ENCODE measurements around the gene PARD3B.

DNA sequence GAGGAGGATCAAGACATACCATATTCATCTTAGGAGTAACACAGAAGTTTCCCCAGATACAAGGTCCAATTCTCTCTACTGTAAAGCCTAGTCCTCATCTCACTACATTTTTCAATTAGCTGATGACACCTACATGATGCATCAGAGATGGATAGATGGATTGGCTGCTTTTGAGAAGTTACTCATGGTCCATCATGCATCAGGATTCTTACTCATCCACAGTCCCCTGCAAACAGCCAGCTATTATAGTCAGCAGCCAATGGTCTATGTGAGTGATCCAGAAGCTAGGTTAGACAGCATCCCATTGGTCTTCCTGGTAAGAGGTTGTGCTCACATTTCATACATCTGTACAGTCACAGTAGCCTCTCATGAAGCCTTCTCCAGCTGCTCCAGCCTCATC, 982.5 kb downstream of the PARD3B start:
- no peak for TF ChIP-seq POLR2A (IDR thresholded peaks at IDR 0.05; ENCODE audit: control extremely low read depth in 1 of 2, low read depth in 2 of 2, low read length in 2 of 2)
- TF ChIP-seq SP1 (IDR thresholded peaks at IDR 0.05; ENCODE audit: low read depth, low read length), result no peak
- TF ChIP-seq BCL11A (IDR thresholded peaks at IDR 0.05; ENCODE audit: low read depth in 2 of 2, low read length in 2 of 2), result no peak
- TF ChIP-seq EP300 (IDR thresholded peaks at IDR 0.05; ENCODE audit: borderline replicate concordance in 1 of 2, low read depth in 2 of 2, low read length in 2 of 2), result no peak
- no peak for TF ChIP-seq MAX (IDR thresholded peaks at IDR 0.05)
- TF ChIP-seq CHD2 (IDR thresholded peaks at IDR 0.05; ENCODE audit: low read length), result no peak

Data from H1 (cell line).